GM12864 (cell line): ENCODE results near the gene DDIT3.

Source experiments
- DNase-seq: peaks from one replicate; pipeline ENCODE4 v3.0.0-alpha.2; 2011; ENCODE audit warnings: low read depth
- H3K4me3 ChIP-seq: 2 replicates; pipeline ENCODE4 v1.5.1; 2011; ENCODE audit warnings: mild to moderate bottlenecking, low read depth, low read length, control low read depth
- CTCF ChIP-seq: IDR thresholded peaks from 2 replicates; pipeline ENCODE4 v1.5.1; 2011; ENCODE audit warnings: low read depth, mild to moderate bottlenecking, moderate library complexity, low read length, control low read depth, inconsistent platforms; ENCODE audit errors: missing control alignments

Gene DDIT3

DNA sequence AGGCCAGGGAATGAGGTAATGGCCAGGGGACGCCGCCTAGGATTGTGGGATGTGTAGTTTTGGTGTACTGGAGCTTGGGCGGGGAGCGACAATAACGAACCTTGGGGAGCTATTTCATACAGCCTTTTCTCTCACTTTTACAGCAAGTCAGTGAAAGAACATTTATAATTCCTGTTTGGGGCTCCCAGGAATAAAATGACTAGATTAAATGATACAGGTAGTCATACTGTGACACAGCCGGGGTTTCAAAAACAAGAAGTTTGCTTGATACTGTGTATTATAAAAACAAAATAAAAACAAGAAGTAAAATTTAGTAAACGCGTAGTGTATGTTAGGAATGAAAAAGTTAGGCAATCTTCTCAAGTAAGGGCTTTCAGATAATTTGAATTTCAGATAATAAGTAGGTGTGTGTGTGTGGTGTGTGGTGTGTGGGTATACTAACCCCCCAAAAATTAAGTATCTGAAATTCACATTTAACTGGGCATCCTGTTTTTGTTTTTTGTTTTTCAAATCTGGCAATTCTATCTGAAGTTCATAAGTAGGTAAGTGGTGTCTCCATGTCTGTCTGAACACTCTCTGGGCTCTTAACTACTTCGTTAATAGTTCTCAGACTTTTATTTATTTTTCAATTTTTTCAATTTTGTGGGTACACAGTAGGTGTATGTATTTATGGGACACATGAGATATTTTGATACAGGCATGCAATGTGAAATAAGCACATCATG lies 27.1 kb upstream of the DDIT3 start:
- no peak overlapping the region; the same call in 1 of the 2 replicates for H3K4me3 ChIP-seq
- no peak for DNase-seq
- TF ChIP-seq CTCF: no peak

DNA sequence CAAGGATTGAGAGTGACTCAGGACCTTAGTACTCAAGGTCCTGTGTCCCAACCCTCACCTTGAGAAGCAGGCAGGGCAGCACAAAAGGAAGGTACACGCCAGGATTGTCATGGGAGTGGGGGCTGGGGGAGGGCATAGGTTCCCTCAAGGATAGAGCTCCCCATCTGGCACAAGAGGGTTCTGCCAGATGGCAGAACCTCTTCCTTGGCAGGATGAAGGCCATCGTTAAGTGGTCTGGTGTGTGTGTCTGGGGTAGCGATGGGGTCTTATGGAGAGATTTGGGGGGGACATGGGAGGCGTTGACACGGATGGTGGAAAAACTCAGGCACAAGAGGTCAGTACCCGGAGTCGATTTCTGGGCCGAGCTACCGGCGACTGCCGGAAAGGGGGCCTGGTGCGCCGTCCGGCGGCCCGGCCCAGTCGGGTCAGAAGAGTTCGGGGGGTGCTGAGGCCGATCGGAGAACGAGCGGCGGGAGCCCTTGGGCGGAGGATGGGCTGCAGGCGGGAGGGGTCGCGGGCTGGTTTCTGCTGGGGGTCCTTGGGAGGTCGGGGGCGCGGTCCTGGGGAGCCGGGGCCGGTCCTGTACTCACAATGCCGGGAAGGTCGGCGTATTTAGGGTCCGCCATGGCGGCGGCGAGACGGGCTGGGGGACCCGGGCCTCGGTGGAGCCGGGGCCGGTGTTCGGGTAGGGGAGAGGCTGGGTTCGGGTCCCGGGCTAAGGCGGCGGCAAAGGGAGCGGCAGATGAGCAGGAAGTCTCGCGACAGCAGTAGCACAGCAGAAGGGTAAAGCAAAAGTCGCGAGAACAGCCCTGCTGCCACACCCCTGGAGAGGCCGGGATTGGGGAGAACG lies 26.3 kb upstream of the DDIT3 start, which contains the start of gene DCTN2:
Gene DCTN2, minus strand, starts transcription at position 755 of the 850 bp plus-strand sequence. Its CDS starts 129 bp downstream, at position 626.
- peak; percentile 30 for TF ChIP-seq CTCF
- H3K4me3 ChIP-seq: peak within 1 kb of the TSS; percentile 67
- peak; percentile 93 for DNase-seq

- H3K4me3 ChIP-seq: peak overlapping the region; percentile 67
- DNase-seq: no peak
- TF ChIP-seq CTCF: no peak
Measured at GRCh38 chr12:57545809-57546437, 25.6 kb upstream of the DDIT3 start.

GRCh38 chr12:57543581-57543980 lies 23.3 kb upstream of the DDIT3 start:
- H3K4me3 ChIP-seq: no peak overlapping the region
- TF ChIP-seq CTCF: no peak
- no peak for DNase-seq

GRCh38 chr12:57541717-57542116 lies 21.4 kb upstream of the DDIT3 start:
- H3K4me3 ChIP-seq: no peak overlapping the region
- DNase-seq: no peak
- no peak for TF ChIP-seq CTCF

DNA sequence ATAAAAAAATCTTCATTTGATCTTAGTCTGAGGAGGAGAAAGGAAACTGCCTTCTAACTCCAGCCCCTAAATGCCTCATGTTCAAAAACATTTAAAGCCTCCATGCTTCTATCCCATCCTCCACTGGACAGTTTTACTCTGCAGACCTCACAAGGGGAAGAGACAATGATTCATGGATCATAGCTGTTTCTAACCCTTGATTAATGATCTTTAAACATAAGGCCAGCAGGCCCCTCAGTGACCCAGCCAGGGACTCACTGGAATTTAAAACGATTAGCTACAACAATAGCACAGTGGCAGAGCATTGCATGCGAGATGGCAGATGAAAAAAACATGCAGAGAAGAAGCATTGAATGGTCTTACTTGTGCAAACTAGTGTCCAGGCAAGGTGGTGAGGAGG lies 20.7 kb upstream of the DDIT3 start:
- no peak overlapping the region for H3K4me3 ChIP-seq
- TF ChIP-seq CTCF: no peak
- DNase-seq: no peak
